RKO (cell line): Measurements from ENCODE around the gene HAGHL.

Source experiments
- DNase-seq: peaks from one replicate; pipeline ENCODE4 v3.0.0-alpha.2; 2016; ENCODE audit warnings: low spot score

Gene HAGHL

DNA sequence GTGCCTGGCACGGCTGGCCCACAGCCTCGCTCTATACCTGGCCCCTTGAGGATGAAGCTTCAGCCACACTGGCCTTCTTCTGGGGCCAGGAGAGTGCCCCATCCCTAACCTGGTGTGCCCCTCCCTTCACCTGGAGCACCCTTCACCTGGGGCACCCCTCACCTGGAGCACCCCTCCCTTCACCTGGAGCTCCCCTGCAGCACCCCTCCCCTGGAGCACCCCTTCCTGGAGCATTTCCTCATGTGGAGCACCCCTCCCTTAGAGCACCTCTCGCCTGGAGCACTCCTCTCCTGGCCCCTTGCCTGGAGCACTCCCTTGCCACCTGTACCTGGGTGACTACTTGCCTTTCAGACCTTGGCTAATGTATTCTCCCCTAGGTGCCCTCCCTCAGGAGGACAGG, 18.9 kb upstream of the HAGHL start:
- DNase-seq: no peak

DNA sequence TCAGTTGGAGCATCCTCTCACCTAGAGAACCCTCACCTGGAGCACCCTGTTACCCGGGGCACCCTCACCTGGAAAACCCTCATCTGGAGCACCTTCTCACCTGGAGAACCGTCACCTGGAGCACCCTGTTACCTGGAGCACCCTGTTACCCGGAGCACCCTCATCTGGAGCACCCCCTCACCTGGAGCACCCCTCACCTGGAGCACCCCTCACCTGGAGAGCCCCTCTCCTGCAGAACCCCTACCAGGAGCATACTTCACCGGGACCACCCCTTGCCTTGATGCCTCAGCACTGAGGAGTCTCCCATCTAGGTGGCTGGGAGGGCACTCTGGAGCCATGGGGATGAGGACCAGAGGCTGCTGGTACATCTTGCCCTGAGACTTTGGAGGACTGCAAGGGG, 17.9 kb upstream of the HAGHL start:
- no peak for DNase-seq

- DNase-seq: peak; percentile 87
Measured at GRCh38 chr16:709566-710499, 17.1 kb upstream of the HAGHL start.

DNA sequence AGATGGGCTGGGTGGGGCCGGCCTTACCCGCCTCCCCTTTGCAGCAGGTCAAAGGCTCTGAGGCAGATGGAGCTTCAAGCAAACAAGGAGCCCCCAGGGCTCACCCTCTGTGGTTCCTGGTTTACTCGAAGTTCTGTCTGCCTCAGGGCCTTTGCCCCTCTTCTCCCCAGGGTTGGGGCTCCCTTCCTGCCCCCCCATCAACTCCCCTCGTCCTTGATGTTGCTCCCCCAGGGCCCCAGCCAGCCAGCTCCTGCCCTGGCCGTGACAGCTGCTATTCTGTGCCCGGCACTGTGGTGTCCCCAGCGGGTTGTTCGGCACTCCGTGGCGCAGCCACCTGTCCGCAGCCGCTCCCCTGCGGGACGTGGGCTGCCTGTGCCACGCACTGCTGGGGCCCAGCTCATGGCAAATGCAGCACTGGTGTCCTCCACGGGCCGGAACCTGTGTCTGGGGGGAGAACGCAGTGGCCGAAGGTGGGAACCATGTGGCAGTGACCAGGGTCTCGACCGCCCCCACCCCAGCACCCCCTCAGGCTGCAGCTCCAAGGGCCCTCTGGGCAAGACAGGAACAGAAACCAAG, 16.3 kb upstream of the HAGHL start:
- no peak for DNase-seq

- DNase-seq: no peak
Measured at GRCh38 chr16:711084-711483, 15.8 kb upstream of the HAGHL start.

GRCh38 chr16:711548-712320, 15.2 kb upstream of the HAGHL start:
- peak; percentile 77 for DNase-seq

DNA sequence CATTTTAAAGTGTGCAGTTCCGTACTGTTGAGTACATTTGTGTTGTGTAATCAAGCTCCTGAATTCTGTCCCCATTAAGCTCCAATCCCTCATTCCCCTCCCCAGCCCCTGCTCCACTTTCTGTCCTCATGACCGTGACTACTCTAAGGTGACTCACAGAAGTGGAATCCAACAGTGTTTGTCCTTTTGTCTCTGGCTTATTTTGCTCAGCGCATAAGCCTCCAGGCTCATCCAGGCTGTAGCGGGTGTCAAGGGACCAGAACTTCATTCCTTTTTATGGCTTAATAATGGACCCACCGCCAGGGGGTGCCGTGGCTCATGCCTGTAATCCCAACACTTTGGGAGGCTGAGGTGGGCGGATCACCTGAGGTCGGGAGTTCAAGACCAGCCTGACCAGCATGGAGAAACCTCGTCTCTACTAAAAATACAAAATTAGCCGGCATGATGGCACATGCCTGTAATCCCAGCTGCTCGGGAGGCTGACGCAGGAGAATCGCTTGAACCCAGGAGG, 14.1 kb upstream of the HAGHL start:
- DNase-seq: peak; percentile 96

- no peak for DNase-seq
Measured at GRCh38 chr16:714079-714478, 12.8 kb upstream of the HAGHL start.

DNA sequence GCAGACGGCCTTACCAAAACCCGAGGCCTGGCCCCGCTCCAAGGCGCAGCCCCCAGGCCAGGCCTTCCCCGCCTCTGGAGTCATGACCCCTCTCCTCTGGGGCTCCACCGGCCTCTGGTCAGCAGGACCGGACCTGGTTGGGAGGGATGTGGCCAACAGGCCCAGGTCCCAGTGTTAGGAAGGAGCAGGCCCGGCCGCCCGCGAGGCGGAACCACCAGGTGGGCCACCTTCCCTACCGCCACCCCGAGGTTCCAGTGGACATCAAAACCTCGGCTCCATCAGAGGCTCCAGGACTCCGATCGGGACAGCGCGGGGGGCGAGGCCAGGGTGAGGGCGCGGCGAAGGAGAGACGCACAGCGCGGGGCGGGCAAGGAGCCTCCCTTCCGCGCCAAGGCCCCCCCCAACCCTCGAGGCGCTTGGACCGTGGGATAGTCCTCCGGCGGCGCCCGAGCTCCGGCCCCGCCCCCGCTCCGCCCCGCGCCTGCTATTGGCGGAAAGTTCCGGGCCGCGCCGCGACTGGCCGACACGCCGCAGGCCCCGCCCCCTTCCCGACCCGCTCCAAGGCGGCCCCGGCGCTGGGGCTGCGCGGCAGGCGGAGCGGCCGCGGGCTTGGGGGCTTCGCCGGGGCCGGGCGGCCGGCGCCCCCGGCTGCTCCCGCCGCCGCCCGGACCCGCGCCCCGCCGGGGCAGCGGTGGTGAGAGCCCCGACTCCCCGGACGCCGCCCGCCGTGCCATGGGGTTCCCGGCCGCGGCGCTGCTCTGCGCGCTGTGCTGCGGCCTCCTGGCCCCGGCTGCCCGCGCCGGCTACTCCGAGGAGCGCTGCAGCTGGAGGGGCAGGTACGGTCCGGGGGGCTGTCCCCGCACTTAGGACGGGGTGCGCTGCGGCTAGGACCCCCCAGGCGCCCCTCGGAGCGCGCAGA, 12.1 kb upstream of the HAGHL start, which contains the start of gene METRN:
Gene METRN (plus strand): TSS at position 561 of the 919 bp plus-strand sequence. CDS start 172 bp downstream, at position 733.
- DNase-seq: peak; percentile 90

GRCh38 chr16:715477-716199, 11.3 kb upstream of the HAGHL start:
- DNase-seq: peak; percentile 46

GRCh38 chr16:716200-716568, 10.7 kb upstream of the HAGHL start:
- DNase-seq: peak; percentile 68

DNA sequence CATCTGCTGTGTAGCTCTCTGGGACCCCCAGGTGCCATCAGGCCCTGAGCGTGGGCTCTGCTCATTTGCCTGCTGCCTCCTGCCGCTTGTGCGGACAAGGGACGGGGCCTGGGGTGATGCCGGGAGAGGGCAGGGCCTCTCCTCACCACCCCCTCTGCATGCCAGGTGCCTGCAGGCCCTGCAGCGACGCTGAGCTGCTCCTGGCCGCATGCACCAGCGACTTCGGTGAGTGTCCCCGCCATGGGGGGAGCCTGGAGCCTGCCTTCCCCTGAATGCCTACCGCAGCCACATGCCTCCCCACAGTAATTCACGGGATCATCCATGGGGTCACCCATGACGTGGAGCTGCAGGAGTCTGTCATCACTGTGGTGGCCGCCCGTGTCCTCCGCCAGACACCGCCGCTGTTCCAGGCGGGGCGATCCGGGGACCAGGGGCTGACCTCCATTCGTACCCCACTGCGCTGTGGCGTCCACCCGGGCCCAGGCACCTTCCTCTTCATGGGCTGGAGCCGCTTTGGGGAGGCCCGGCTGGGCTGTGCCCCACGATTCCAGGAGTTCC, 10.1 kb upstream of the HAGHL start:
- DNase-seq: no peak

- DNase-seq: no peak
Measured at GRCh38 chr16:717450-718245, 9.3 kb upstream of the HAGHL start.

GRCh38 chr16:718389-718788, 8.5 kb upstream of the HAGHL start:
- no peak for DNase-seq

DNA sequence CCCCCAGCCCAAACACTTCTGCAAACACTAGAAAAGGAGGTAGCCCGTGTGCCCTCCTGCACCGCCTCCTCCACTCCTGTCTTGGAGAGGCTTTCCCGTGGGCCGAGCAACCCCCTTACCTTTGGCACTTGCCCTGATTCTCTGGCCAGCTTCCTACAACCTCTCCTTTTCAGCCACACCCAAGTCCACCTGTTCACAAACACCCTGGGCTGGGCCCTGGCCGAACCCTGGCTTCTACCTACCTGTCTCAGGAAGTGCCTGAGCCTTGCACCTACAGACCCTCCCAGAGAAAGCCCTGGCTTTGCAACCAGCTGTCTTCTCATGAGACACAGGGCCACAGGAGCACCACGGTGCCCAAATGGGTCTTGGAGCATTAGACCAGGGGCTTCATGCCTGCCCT, 8.0 kb upstream of the HAGHL start:
- no peak for DNase-seq

GRCh38 chr16:719815-720446, 7.0 kb upstream of the HAGHL start:
- DNase-seq: peak; percentile 69

DNA sequence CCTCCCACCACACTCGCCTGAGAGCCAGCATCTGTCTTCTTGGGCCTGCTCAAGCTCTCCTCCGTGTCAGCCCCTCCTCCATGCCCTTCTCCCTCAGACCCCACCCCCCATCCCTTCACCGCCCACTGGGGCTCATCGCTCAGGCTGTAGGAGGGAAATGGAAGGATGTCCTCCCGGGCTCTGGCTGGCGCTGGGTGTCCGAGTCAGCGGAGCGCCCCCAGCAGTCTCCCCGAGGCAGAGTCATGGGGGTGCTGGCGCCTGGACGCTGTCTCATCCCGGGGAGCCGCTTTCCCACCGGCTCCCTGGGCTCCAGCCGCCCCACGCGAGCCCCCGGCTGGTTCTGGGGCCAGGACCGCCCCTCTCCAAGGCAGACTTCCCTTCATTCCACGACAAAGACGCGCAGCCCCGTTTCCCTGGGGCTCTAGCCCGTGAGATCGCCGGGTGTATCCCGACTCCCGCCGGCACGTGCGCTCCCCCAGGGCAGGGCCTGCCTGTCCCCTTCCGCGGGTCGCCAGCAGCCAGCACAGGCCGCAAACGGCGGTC, 6.4 kb upstream of the HAGHL start:
- peak; percentile 78 for DNase-seq

GRCh38 chr16:720990-721764, 5.7 kb upstream of the HAGHL start, which contains the start of gene ANTKMT:
ANTKMT (plus strand) TSS chr16:721146; CDS start chr16:721275, 129 bp downstream.
- DNase-seq: peak; percentile 87
